ENCODE results near the gene TMEM207. TPM values are rescaled to one million over a fixed set of nuclear protein-coding genes. Genes with fewer than 3 reads are reported as not detected.

Gene TMEM207
- total RNA-seq, 1 donor from 2014 or later: not detected

DNA sequence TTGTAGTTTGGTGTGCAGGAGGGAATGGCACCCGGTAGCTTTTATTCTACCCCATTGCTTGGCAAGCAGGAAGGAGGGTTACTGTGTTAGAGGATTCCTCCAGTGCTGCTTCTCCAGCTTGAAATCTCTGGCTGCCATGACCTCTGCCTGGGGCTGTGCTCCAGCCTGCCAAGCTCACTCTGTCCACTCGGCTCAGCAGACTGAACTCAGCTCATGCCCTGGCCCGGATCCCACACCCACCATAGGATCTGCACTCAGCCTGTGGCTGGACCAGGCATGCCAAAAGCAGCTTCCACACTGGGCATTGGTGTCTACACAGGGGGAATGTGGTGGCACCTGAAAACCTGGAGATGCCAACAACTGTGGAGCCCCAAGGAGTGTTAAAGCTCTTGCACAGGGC is 35.4 kb downstream of the TMEM207 start:
- H3K36me3 ChIP-seq: no peaks in the 10 kb centered on the region
- H3K9me3 ChIP-seq: no peaks in the 10 kb centered on the region
- DNase-seq (ENCODE audit: extremely low spot score in 2 of 2): no peak
- intact Hi-C loops (cut with DNase I): no loop called here
- no peak overlapping the region for H3K4me3 ChIP-seq
- no peaks in the 10 kb centered on the region for H3K27me3 ChIP-seq
- no peak overlapping the region for H3K27ac ChIP-seq
- TF ChIP-seq POLR2A (IDR thresholded peaks at IDR 0.05): no peak
- no peak for TF ChIP-seq POLR2AphosphoS5 (IDR thresholded peaks at IDR 0.05; ENCODE audit: insufficient read depth in 1 of 2, low read depth in 1 of 2)
- TF ChIP-seq, protein P1, sequence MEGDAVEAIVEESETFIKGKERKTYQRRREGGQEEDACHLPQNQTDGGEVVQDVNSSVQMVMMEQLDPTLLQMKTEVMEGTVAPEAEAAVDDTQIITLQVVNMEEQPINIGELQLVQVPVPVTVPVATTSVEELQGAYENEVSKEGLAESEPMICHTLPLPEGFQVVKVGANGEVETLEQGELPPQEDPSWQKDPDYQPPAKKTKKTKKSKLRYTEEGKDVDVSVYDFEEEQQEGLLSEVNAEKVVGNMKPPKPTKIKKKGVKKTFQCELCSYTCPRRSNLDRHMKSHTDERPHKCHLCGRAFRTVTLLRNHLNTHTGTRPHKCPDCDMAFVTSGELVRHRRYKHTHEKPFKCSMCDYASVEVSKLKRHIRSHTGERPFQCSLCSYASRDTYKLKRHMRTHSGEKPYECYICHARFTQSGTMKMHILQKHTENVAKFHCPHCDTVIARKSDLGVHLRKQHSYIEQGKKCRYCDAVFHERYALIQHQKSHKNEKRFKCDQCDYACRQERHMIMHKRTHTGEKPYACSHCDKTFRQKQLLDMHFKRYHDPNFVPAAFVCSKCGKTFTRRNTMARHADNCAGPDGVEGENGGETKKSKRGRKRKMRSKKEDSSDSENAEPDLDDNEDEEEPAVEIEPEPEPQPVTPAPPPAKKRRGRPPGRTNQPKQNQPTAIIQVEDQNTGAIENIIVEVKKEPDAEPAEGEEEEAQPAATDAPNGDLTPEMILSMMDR (IDR thresholded peaks at IDR 0.05): no peak
- H3K4me1 ChIP-seq: no peaks in the 10 kb centered on the region

DNA sequence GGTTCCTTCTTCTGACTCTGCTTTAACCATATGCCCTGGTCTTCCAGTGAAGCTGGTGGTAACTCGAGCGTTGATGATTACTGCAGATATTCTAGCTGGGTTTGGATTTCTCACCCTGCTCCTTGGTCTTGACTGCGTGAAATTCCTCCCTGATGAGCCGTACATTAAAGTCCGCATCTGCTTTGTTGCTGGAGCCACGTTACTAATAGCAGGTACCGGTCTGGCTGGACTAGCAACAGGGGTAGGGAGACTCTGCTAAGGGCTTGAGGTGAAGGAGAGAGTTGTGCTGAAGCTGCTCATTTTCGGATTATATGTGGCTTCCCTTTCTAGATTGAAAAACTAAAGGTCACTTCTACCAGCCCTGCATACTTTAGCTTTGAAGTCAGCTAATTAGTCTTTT is 45.0 kb downstream of the TMEM207 start:
- TF ChIP-seq, protein P1 (IDR thresholded peaks at IDR 0.05): no peak
- no peak for TF ChIP-seq POLR2AphosphoS5 (IDR thresholded peaks at IDR 0.05; ENCODE audit: insufficient read depth in 1 of 2, low read depth in 1 of 2)
- TF ChIP-seq POLR2A (IDR thresholded peaks at IDR 0.05): no peak
- no peaks in the 10 kb centered on the region for H3K36me3 ChIP-seq

DNA sequence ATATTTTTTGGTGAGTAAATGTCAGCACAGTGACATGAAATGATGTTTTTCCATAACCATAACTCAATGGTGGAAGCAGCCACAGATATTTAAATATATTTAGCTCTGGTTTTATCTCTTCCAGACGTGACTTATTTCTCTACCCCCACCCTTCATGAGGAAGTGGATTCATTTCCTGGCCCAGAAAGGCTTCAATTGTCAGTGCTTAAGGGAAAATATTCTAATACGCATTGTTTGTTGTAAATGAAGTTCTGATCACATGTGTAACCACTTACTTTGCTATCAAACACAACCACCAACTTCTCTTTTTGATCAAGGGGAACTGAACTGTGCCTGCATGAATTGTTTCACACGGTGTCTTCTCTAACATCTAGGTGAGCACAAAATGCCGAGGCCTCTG is 47.7 kb downstream of the TMEM207 start:
- no peaks in the 10 kb centered on the region for H3K9me3 ChIP-seq
- no peak overlapping the region for H3K4me3 ChIP-seq
- no peak overlapping the region for H3K27ac ChIP-seq
- TF ChIP-seq POLR2AphosphoS5 (IDR thresholded peaks at IDR 0.05; ENCODE audit: insufficient read depth in 1 of 2, low read depth in 1 of 2) (no peak), POLR2A (IDR thresholded peaks at IDR 0.05) (no peak)
- TF ChIP-seq, protein P1 (IDR thresholded peaks at IDR 0.05): no peak
- no peaks in the 10 kb centered on the region for H3K4me1 ChIP-seq
- no peak for DNase-seq (ENCODE audit: extremely low spot score in 2 of 2)
- intact Hi-C loops (cut with DNase I): no loop called here
- no peaks in the 10 kb centered on the region for H3K27me3 ChIP-seq
- H3K36me3 ChIP-seq: no peaks in the 10 kb centered on the region

More for the DNA sequence above, 45.0 kb downstream of the TMEM207 start:
- no peaks in the 10 kb centered on the region for H3K4me1 ChIP-seq
- no peak for DNase-seq (ENCODE audit: extremely low spot score in 2 of 2)
- H3K4me3 ChIP-seq: no peak overlapping the region
- H3K27ac ChIP-seq: no peak overlapping the region
- intact Hi-C loops (cut with DNase I): no loop called here
- no peaks in the 10 kb centered on the region for H3K27me3 ChIP-seq
- H3K9me3 ChIP-seq: no peaks in the 10 kb centered on the region

DNA sequence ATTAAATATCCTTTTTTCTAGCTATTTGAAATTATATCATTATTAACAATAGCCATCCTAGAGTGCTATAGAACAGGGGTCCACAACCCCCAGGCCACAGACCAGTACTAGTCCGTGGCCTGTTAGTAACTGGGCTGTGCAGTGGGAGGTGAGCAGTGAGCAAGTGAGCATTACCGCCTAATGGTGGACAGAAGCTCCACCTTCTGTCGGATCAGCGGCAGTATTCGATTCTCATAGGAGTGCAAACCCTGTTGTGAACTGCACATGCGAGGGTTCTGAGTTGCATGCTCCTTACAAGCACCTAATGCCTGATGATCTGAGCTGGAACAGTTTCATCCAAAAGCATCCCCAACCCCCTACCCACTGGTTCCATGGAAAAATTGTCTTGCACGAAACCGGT is 50.0 kb downstream of the TMEM207 start:
- TF ChIP-seq POLR2AphosphoS5 (IDR thresholded peaks at IDR 0.05; ENCODE audit: insufficient read depth in 1 of 2, low read depth in 1 of 2) (no peak), POLR2A (IDR thresholded peaks at IDR 0.05) (no peak)
- TF ChIP-seq, protein P1 (IDR thresholded peaks at IDR 0.05): no peak
- Histone ChIP-seq H3K4me1 (no peaks in the 10 kb centered on the region), H3K36me3 (no peaks in the 10 kb centered on the region), H3K27ac (no peak overlapping the region), H3K4me3 (no peak overlapping the region), H3K9me3 (no peaks in the 10 kb centered on the region), H3K27me3 (no peaks in the 10 kb centered on the region)
- intact Hi-C loops (cut with DNase I): no loop called here
- DNase-seq (ENCODE audit: extremely low spot score in 2 of 2): no peak

DNA sequence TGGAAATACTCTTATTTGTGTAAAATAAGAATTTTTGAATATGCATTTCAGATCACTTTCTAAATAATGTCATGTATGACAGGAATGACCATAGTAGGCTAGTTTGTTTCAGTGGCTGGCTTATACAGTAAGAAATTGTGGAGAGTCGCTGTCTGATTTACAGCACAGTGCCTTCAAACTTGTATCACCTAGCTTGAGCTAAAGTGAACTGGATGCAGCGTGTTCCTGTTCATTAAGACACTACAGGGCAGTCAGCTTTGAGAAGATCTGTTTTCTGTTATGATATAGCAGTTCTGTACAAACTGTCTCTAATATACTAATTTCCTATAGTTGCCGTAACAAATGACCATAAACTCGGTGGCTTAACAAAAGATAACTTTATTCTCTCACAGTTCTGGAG is 51.8 kb downstream of the TMEM207 start:
- TF ChIP-seq, protein P1 (IDR thresholded peaks at IDR 0.05): no peak
- TF ChIP-seq POLR2AphosphoS5 (IDR thresholded peaks at IDR 0.05; ENCODE audit: insufficient read depth in 1 of 2, low read depth in 1 of 2) (no peak), POLR2A (IDR thresholded peaks at IDR 0.05) (no peak)
- Histone ChIP-seq H3K27me3 (no peaks in the 10 kb centered on the region), H3K36me3 (no peaks in the 10 kb centered on the region), H3K9me3 (no peaks in the 10 kb centered on the region), H3K4me1 (no peaks in the 10 kb centered on the region), H3K27ac (no peak overlapping the region), H3K4me3 (no peak overlapping the region)
- no peak for DNase-seq (ENCODE audit: extremely low spot score in 2 of 2)
- intact Hi-C loops (cut with DNase I): no loop called here
